ENCODE data around the gene PDP2.

Gene PDP2

GRCh38 chr16:66880288-66881013 lies at the start of gene PDP2:
PDP2 (plus strand) TSS chr16:66880515; CDS start chr16:66884285, 3,770 bp downstream.
- peaks cover 66% of the 10 kb centered on the region for H3K4me1 ChIP-seq (ENCODE audit: insufficient read depth, low read length)
- H3K27ac ChIP-seq (ENCODE audit: low read length): peak within 1 kb of the TSS; percentile 88
- H3K9me3 ChIP-seq (ENCODE audit: insufficient read depth, low read length, severe bottlenecking): no peaks in the 10 kb centered on the region
- TF ChIP-seq EZH2 (IDR thresholded peaks at IDR 0.05; ENCODE audit: borderline replicate concordance, low read depth, low read length, severe bottlenecking) (no peak), CTCF (IDR thresholded peaks at IDR 0.05; ENCODE audit: borderline replicate concordance, extremely low read depth, low read length, poor library complexity, severe bottlenecking) (no peak)
- peaks cover 28% of the 10 kb centered on the region for H4K20me1 ChIP-seq (ENCODE audit: insufficient read depth, low read length)
- peaks cover 51% of the 10 kb centered on the region for H3K79me2 ChIP-seq (ENCODE audit: insufficient read depth, low read length)
- peak within 1 kb of the TSS; percentile 95 to 98 for H3K4me3 ChIP-seq (ENCODE audit: low read depth in 1 of 2, low read length in 2 of 2)
- peak within 1 kb of the TSS; percentile 97 for H3K9ac ChIP-seq (ENCODE audit: low read depth, low read length)
- ATAC-seq (ENCODE audit: insufficient read depth, low read depth) (peak; percentile 91), DNase-seq (peak; percentile 96)
- peaks cover 30% of the 10 kb centered on the region for H3K36me3 ChIP-seq (ENCODE audit: insufficient read depth, low read length)
- H2AFZ ChIP-seq (ENCODE audit: low read depth, low read length): peak within 1 kb of the TSS; percentile 84
- H3K4me2 ChIP-seq (ENCODE audit: insufficient read depth, low read length): peak within 1 kb of the TSS; percentile 82
- H3K27me3 ChIP-seq (ENCODE audit: insufficient read depth, low read length, poor library complexity): no peaks in the 10 kb centered on the region

GRCh38 chr16:66832190-66832589 lies 48.1 kb upstream of the PDP2 start:
- H2AFZ ChIP-seq (ENCODE audit: low read depth, low read length): peak overlapping the region; percentile 87
- no peaks in the 10 kb centered on the region for H3K9me3 ChIP-seq (ENCODE audit: insufficient read depth, low read length, severe bottlenecking)
- H3K9ac ChIP-seq (ENCODE audit: low read depth, low read length): no peak overlapping the region
- H3K79me2 ChIP-seq (ENCODE audit: insufficient read depth, low read length): peaks cover 36% of the 10 kb centered on the region
- no peak overlapping the region for H3K27ac ChIP-seq (ENCODE audit: low read length)
- no peaks in the 10 kb centered on the region for H3K27me3 ChIP-seq (ENCODE audit: insufficient read depth, low read length, poor library complexity)
- no peak for TF ChIP-seq EZH2 (IDR thresholded peaks at IDR 0.05; ENCODE audit: borderline replicate concordance, low read depth, low read length, severe bottlenecking)
- TF ChIP-seq CTCF (IDR thresholded peaks at IDR 0.05; ENCODE audit: borderline replicate concordance, extremely low read depth, low read length, poor library complexity, severe bottlenecking): no peak
- H3K4me1 ChIP-seq (ENCODE audit: insufficient read depth, low read length): peaks cover 33% of the 10 kb centered on the region
- ATAC-seq (ENCODE audit: insufficient read depth, low read depth) (no peak), DNase-seq (no peak)
- peaks cover 21% of the 10 kb centered on the region for H4K20me1 ChIP-seq (ENCODE audit: insufficient read depth, low read length)
- H3K4me3 ChIP-seq (ENCODE audit: low read depth in 1 of 2, low read length in 2 of 2): no peak overlapping the region
- H3K4me2 ChIP-seq (ENCODE audit: insufficient read depth, low read length): no peak overlapping the region
- H3K36me3 ChIP-seq (ENCODE audit: insufficient read depth, low read length): peaks cover 21% of the 10 kb centered on the region

DNA sequence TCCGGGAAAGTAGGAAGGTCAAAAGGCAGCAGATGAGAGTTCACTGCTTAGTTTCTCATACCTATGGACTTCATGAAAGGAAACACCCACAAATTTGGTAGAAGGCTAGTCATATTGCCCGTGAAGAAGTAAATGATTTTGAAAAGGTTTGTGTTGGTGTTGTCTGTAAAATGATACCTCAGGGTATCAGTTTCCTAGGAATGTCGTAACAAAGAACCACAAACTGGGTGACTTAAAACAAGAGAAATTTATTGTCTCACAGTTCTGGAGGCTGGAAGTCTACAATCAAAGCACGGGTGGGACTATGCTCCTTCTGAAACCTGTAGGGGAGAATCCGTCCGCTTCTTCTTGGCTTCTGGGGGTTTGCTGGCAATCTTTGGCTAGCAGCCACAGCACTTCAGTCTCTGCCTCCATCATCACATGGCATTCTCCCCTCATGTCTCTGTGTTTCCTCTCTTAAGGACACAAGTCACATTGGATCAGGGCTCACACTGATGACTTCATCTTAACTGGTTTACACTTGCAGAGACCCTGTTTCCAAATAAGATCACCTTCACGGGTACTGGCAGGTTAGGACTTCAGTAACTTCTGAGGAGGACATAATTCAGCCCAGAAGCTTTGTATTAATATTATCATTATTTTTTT lies 47.5 kb upstream of the PDP2 start:
- no peaks in the 10 kb centered on the region for H3K9me3 ChIP-seq (ENCODE audit: insufficient read depth, low read length, severe bottlenecking)
- ATAC-seq (ENCODE audit: insufficient read depth, low read depth) (no peak), DNase-seq (no peak)
- peaks cover 18% of the 10 kb centered on the region for H4K20me1 ChIP-seq (ENCODE audit: insufficient read depth, low read length)
- peaks cover 29% of the 10 kb centered on the region for H3K4me1 ChIP-seq (ENCODE audit: insufficient read depth, low read length)
- H3K4me3 ChIP-seq (ENCODE audit: low read depth in 1 of 2, low read length in 2 of 2): no peak overlapping the region
- H2AFZ ChIP-seq (ENCODE audit: low read depth, low read length): no peak overlapping the region
- peaks cover 30% of the 10 kb centered on the region for H3K79me2 ChIP-seq (ENCODE audit: insufficient read depth, low read length)
- no peak overlapping the region for H3K4me2 ChIP-seq (ENCODE audit: insufficient read depth, low read length)
- peaks cover 17% of the 10 kb centered on the region for H3K36me3 ChIP-seq (ENCODE audit: insufficient read depth, low read length)
- TF ChIP-seq EZH2 (IDR thresholded peaks at IDR 0.05; ENCODE audit: borderline replicate concordance, low read depth, low read length, severe bottlenecking) (no peak), CTCF (IDR thresholded peaks at IDR 0.05; ENCODE audit: borderline replicate concordance, extremely low read depth, low read length, poor library complexity, severe bottlenecking) (no peak)
- no peak overlapping the region for H3K9ac ChIP-seq (ENCODE audit: low read depth, low read length)
- no peak overlapping the region for H3K27ac ChIP-seq (ENCODE audit: low read length)
- H3K27me3 ChIP-seq (ENCODE audit: insufficient read depth, low read length, poor library complexity): no peaks in the 10 kb centered on the region
